ENCODE measurements around the gene SLC38A4. TPM values are rescaled to one million over a fixed set of nuclear protein-coding genes. Genes with fewer than 3 reads are reported as not detected.

SLC38A4 gene
- total and polyA plus RNA-seq, 2 of the 8 experiments (the other 6 are each of a cell fraction or from before 2014, with no cell fraction given): 6.7 to 15.4 TPM

DNA sequence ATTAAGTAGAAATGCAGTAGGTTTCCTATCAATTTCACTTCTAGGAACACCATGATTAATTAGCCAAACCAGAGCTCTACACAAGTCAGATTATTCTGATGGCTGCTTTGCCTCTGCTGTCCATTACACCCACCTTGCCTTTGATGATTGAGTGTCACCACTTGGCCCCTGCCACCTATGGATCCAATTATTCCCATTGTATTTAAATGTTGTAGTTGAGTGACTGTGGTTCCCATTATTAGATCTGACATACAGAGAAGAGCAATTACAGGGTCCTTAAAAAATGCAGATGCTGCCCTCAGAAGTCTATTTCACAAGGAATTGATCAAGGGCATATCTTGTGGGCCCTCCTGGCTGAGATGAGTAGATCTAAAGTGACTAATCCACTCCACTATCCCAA is 39.5 kb upstream of the SLC38A4 start (continued):
- TF ChIP-seq, protein P1, sequence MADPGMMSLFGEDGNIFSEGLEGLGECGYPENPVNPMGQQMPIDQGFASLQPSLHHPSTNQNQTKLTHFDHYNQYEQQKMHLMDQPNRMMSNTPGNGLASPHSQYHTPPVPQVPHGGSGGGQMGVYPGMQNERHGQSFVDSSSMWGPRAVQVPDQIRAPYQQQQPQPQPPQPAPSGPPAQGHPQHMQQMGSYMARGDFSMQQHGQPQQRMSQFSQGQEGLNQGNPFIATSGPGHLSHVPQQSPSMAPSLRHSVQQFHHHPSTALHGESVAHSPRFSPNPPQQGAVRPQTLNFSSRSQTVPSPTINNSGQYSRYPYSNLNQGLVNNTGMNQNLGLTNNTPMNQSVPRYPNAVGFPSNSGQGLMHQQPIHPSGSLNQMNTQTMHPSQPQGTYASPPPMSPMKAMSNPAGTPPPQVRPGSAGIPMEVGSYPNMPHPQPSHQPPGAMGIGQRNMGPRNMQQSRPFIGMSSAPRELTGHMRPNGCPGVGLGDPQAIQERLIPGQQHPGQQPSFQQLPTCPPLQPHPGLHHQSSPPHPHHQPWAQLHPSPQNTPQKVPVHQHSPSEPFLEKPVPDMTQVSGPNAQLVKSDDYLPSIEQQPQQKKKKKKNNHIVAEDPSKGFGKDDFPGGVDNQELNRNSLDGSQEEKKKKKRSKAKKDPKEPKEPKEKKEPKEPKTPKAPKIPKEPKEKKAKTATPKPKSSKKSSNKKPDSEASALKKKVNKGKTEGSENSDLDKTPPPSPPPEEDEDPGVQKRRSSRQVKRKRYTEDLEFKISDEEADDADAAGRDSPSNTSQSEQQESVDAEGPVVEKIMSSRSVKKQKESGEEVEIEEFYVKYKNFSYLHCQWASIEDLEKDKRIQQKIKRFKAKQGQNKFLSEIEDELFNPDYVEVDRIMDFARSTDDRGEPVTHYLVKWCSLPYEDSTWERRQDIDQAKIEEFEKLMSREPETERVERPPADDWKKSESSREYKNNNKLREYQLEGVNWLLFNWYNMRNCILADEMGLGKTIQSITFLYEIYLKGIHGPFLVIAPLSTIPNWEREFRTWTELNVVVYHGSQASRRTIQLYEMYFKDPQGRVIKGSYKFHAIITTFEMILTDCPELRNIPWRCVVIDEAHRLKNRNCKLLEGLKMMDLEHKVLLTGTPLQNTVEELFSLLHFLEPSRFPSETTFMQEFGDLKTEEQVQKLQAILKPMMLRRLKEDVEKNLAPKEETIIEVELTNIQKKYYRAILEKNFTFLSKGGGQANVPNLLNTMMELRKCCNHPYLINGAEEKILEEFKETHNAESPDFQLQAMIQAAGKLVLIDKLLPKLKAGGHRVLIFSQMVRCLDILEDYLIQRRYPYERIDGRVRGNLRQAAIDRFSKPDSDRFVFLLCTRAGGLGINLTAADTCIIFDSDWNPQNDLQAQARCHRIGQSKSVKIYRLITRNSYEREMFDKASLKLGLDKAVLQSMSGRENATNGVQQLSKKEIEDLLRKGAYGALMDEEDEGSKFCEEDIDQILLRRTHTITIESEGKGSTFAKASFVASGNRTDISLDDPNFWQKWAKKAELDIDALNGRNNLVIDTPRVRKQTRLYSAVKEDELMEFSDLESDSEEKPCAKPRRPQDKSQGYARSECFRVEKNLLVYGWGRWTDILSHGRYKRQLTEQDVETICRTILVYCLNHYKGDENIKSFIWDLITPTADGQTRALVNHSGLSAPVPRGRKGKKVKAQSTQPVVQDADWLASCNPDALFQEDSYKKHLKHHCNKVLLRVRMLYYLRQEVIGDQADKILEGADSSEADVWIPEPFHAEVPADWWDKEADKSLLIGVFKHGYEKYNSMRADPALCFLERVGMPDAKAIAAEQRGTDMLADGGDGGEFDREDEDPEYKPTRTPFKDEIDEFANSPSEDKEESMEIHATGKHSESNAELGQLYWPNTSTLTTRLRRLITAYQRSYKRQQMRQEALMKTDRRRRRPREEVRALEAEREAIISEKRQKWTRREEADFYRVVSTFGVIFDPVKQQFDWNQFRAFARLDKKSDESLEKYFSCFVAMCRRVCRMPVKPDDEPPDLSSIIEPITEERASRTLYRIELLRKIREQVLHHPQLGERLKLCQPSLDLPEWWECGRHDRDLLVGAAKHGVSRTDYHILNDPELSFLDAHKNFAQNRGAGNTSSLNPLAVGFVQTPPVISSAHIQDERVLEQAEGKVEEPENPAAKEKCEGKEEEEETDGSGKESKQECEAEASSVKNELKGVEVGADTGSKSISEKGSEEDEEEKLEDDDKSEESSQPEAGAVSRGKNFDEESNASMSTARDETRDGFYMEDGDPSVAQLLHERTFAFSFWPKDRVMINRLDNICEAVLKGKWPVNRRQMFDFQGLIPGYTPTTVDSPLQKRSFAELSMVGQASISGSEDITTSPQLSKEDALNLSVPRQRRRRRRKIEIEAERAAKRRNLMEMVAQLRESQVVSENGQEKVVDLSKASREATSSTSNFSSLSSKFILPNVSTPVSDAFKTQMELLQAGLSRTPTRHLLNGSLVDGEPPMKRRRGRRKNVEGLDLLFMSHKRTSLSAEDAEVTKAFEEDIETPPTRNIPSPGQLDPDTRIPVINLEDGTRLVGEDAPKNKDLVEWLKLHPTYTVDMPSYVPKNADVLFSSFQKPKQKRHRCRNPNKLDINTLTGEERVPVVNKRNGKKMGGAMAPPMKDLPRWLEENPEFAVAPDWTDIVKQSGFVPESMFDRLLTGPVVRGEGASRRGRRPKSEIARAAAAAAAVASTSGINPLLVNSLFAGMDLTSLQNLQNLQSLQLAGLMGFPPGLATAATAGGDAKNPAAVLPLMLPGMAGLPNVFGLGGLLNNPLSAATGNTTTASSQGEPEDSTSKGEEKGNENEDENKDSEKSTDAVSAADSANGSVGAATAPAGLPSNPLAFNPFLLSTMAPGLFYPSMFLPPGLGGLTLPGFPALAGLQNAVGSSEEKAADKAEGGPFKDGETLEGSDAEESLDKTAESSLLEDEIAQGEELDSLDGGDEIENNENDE (IDR thresholded peaks at IDR 0.05; ENCODE audit: insufficient replicate concordance, low read length): no peak
- no peak for TF ChIP-seq HDAC2 (IDR thresholded peaks at IDR 0.05; ENCODE audit: borderline replicate concordance in 1 of 2, low read depth in 2 of 2, low read length in 2 of 2)
- TF ChIP-seq POU5F1 (IDR thresholded peaks at IDR 0.05; ENCODE audit: low read depth, low read length): no peak
- TF ChIP-seq POLR2AphosphoS5 (IDR thresholded peaks at IDR 0.05; ENCODE audit: low read depth, low read length): no peak
- no peak for TF ChIP-seq CREB1 (IDR thresholded peaks at IDR 0.05)
- no peak for TF ChIP-seq TAF1 (IDR thresholded peaks at IDR 0.05; ENCODE audit: low read depth, low read length)
- TF ChIP-seq YY1 (IDR thresholded peaks at IDR 0.05; ENCODE audit: low read depth, low read length): no peak
- TF ChIP-seq SP2 (IDR thresholded peaks at IDR 0.05; ENCODE audit: low read length): no peak
- no peak for TF ChIP-seq RNF2 (IDR thresholded peaks at IDR 0.05; ENCODE audit: borderline replicate concordance, low read depth, low read length, missing control alignments, poor library complexity, severe bottlenecking)
- TF ChIP-seq KDM5A (IDR thresholded peaks at IDR 0.05; ENCODE audit: low read length): no peak
- TF ChIP-seq SIRT6 (IDR thresholded peaks at IDR 0.05; ENCODE audit: low read length): no peak
- no peak for TF ChIP-seq KDM1A (IDR thresholded peaks at IDR 0.05; ENCODE audit: borderline replicate concordance, low read length)
